Stimulated activated CD8-positive, alpha-beta memory T cell treated with anti-CD3 and anti-CD28 coated beads, Interleukin-4, amount 100 ng/mL, for 24 hours (primary cell): ENCODE data around the gene ENKD1.
"Not testable (repeated sequence)": the region's sequence is repeated elsewhere in the genome, so short reads cannot be mapped to it uniquely, and the experiment has no call there.

Experiments
- DNase-seq: peaks from one replicate; pipeline ENCODE4 v3.0.0-alpha.2; 2020; ENCODE audit warnings: low read depth

The ENKD1 gene, protein sequence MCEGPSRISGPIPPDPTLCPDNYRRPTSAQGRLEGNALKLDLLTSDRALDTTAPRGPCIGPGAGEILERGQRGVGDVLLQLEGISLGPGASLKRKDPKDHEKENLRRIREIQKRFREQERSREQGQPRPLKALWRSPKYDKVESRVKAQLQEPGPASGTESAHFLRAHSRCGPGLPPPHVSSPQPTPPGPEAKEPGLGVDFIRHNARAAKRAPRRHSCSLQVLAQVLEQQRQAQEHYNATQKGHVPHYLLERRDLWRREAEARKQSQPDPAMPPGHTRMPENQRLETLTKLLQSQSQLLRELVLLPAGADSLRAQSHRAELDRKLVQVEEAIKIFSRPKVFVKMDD

GRCh38 chr16:67666559-67667452 lies at the start of gene ENKD1, which contains the start of gene C16orf86:
Gene ENKD1 (minus strand): TSS chr16:67666750. CDS start chr16:67666442, 308 bp downstream.
Gene C16orf86 (plus strand): TSS chr16:67666814. CDS start chr16:67666971, 157 bp downstream.
- DNase-seq: peak; percentile 73

GRCh38 chr16:67716097-67716496 lies 49.5 kb upstream of the ENKD1 start:
- DNase-seq: no peak

- no peak for DNase-seq
These were observed 48.0 kb upstream of the ENKD1 start for GRCh38 chr16:67714522-67714921.

GRCh38 chr16:67713647-67714273 lies 47.2 kb upstream of the ENKD1 start:
- no peak for DNase-seq

GRCh38 chr16:67710607-67711006 lies 44.1 kb upstream of the ENKD1 start:
- DNase-seq: no peak

GRCh38 chr16:67709050-67709449 lies 42.5 kb upstream of the ENKD1 start:
- no peak for DNase-seq

DNA sequence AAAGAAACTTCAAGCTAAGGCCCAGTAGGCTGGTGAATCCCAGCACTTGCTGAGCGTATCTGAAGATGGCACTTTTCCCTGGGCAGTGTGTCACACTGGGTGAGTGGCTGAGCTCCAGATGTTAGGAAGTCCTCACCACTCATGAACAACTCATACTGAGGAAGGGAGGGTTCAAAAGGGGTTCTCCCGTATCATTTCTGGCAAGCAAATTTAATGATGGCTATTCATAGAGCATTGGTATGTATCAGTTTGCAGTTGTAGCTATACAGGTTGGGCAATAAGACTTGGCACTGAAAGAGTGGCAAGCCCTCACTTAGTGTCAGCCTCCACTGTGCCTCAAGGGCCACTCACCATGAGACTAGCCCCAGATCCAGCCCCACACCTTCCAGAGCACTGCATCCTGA lies 41.8 kb upstream of the ENKD1 start:
- no peak for DNase-seq

- no peak for DNase-seq
These were observed 41.2 kb upstream of the ENKD1 start for GRCh38 chr16:67707790-67708189.

DNA sequence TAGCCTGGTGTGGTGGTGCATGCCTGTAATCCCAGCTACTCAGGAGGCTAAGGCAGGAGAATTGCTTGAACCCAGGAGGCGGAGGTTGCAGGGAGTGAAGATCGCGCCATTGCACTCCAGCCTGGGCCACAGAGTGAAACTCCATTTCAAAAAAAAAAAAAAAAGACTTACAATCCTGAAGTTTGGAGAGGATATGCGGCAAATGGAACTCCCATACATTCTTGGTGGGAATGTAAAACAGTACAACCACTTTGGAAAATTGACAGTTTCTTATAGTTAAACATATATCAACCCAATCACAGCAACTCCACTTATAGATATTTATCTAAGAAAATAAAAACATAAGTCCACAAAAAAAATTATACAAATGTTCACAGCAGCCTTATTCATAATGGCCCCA lies 40.7 kb upstream of the ENKD1 start:
- no peak for DNase-seq

DNA sequence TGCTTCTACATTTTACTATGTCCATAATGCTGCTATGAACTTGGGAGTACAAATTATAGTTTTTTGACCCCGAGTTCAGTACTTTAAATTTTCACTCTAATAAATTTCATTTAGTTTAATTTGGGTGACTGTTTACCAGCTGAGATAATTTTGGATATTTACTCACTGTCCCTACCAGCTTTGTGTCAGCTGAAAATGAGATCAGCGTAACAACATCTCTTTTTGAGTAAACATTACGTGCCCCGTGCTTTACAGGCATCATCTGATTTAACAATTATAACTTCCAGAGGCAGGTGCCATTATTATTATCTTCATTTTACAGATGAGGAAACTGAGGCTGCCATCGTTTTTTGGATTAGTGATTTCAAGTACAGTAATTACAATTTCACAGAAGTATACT lies 37.6 kb upstream of the ENKD1 start:
- no peak for DNase-seq

DNA sequence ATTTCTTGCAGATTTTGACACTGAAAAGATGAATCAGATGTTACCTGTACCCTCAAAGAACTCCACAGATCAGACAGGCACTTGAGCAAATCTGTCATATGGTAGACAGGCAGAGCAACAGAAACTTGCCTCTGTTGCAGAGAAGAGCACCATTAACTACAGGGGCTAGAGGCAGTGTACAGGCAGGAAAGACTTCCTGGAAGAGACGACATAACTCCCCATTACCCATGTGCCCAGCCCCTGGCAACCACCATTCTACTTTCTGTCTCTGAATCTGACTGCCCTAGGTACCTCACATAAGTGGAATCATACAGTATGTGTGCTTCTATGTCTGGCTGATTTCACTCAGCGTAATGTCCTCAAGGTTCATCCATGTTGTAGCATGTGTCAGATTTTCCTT lies 37.1 kb upstream of the ENKD1 start:
- no peak for DNase-seq

GRCh38 chr16:67702130-67702529 lies 35.6 kb upstream of the ENKD1 start:
- no peak for DNase-seq

- no peak for DNase-seq
These were observed 34.9 kb upstream of the ENKD1 start for GRCh38 chr16:67701420-67701819.

DNA sequence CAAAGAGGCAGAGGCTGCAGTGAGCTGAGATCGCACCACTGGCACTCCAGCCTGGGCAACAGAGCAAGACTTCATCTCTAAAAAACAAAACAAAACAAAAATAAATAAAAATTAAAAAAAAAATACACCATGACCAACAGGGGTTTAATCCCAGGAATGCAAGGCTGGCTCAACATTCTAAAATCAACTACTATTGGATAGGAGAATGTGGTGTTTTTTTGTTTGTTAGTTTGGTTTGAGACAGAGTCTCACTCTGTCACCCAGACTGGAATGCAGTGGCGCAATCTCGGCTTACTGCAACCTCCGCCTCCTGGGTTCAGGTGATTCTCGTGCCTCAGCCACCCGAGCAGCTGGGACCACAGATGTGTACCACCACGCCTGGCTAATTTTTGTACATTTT lies 32.7 kb upstream of the ENKD1 start:
- no peak for DNase-seq

DNA sequence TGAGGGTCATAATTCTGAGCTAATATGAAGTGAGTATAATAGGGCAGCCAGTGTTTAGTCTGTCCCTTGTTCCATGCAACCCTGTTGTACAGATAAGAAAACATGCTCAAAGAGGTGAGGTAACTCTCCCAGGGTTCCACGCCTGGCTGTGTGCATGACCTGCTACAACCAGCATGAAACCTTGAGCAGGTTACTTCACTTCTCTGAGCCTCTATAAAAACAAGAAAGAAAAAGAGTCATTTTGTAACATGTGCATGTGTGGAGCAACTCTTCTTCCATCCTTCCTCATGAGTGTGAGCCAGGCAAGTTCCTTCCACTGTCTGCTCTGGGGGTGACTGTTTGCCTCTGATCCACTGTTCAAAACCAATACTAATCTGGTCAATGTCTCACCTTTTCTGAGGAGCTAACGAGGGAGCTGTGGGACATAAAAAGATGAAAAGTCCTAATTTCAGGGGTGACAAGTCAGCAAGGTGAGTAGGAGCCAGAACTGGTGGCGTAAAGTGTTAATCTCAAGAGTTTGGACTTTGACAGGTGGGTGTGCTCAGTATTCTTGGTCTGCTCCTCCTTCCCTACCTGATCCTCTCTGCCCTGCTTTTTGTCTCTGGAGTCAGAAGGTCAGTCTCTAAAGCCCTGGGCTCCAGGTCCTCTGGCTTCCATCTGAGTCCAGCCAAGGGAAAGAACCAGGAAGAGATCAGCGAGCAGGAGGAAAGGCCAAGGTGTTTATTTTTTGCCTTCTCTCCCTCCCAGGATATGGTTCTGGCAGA lies 31.1 kb upstream of the ENKD1 start:
- no peak for DNase-seq

DNA sequence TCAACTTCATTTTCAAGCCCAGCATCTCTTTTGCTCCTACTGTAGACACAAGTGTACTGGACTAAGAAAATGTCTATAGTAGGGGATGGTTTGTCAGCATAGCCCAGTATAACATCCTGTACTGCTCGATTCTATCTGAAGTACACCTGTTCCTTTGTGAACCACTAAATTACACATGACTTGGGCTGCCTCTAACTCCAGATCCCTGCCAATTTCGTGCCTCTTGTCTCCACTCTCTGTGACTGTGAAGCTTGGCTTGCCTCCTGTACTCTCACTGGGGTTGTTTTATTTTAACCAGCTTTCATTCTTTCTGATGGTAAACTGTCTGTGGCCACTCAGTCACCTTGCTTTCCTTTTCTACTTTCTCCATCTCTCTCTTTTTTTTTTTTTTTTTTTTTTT lies 28.1 kb upstream of the ENKD1 start:
- DNase-seq: no peak

GRCh38 chr16:67693517-67694285 lies 27.2 kb upstream of the ENKD1 start:
- DNase-seq: not testable (repeated sequence)

DNA sequence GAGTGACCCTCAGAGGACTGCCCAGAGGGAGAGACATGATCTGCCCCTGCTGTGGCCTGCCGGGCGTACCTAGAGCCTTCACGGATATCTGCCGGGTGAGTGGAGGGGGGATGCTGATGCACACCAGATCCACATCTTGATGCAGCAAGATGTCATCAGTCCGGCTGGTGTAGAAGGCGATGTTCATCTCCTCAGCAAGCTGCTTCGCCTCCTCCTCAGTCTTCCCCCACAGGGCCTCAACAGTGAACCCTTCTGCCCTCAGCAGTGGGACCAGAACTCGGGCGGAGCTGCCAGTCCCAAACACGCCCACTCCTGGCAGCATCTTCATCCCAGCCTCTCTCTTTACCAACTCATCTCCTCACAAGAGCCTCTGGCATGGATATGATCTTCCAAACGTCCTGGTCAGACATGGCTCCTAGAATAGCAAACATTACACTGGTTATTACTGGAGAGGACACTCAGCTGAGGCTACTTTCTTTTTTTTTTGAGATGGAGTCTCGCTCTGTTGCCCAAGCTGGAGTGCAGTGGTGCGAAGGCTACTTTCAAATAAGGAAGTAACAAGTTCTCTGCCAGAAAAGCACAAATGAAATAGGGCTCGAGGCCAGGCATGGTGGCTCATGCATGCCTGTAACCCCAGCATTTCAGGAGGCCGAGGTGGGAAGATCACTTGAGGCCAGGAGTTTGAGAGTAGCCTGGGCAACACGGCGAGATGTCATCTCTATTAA lies 19.0 kb upstream of the ENKD1 start:
- DNase-seq: no peak

- no peak for DNase-seq
These were observed 17.2 kb upstream of the ENKD1 start for GRCh38 chr16:67683767-67684166.
